GM21515 (cell line): ENCODE measurements around the gene GRIFIN.

Experiments used
- ATAC-seq: cut with Tn5 transposase; IDR thresholded peaks from one replicate; pipeline ENCODE4 v1.9.1; 2021; ENCODE audit not compliant: unreplicated experiment

GRIFIN gene

DNA sequence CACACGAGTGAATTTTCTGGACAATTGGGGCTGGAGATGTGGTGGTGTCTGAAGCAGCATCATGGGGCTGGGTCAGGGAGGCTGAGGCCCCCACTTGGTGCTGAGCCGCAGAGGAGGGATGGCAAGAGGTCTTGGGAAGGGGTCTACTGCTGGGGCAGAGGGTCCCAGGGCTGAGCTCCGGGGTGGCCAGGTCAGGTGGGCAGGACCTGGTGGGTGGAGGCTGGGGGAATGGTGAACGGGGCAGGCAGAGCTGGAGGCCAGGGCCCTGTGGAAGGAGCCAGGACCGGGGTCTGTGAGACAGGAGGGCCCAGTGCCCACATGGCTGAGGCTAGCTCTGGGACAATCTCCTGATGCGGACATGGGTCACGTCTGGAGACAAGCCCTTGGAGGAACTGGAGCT, 23.0 kb upstream of the GRIFIN start:
- ATAC-seq = no peak

DNA sequence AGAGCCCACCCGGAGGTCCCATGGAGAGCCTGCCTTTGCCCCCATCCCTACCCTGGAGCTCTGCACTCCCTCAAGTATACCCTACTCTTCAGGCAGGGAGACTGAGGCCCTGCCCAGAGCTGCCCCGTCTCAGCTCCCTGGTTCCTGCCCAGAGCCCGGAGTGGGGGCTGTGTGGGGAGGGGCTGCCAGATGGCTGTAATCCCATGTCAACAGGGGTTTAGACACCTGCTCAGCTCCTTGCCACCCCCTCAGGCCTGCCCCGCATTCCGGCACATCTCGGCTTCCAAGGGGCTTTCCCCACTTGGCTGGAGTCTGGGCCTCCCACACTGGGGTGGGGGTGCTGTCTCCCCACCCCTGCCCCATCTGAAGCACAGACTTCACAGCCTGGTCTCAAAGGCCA, 22.5 kb upstream of the GRIFIN start:
- no peak for ATAC-seq

DNA sequence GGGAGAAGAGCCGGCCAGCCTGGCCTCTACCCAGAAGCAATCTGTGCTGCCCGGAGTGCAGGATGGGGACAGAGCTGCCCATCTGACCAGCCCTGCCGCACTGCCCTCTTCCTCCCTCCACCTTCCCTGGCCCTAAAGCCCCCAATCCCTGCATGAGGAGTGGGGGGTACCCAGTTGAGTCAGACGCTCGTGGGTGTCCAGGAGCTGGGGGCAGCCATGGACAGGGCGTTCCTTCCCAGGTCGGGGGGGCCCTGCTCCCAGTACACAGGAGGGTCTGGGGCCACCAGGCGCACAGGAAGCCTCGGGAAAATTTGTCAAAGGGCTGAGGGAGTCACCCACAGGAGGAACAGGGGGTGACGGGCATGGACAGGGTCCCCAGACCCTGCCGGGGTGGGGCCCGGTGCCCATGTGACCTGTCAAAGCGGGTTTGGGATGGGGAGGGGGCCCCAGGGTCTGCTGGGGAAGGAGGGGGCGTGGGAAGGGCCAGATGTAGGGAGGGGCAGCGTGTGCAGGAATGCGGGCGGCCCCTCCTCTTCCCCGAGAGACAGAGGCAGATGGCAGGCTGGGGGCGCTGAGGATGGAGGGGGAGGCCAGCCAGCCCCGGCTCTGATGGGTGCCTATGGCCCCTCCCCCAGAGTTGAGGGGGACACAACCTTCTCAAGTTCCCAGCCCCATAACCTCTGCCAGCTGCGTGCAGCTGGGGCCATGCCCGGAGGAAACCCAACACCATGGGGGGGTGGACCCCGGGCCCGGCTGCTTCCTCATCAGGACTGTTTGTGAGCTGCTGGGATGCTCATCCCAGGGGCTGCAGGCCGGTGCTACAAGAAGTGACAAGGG, 21.5 kb upstream of the GRIFIN start:
- no peak for ATAC-seq

DNA sequence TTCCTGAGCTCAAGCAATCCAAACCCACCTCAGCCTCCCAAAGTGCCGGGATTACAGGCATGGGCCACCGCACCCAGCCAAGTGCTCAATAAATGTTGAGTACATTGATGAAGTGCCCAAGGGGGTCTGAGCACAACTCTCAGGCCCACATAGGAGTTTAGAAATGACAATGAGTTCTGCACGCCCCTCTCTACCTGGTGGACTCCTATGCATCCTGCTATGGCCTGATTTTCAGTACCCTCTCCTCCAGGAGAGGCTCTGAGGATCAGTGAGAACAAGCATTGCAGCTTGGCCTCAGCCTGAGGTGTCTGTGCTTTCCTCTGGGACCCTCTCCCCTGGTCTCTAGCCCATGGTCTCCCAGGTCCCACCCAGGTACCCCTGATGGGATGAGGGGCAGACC, 20.9 kb upstream of the GRIFIN start:
- ATAC-seq = no peak

DNA sequence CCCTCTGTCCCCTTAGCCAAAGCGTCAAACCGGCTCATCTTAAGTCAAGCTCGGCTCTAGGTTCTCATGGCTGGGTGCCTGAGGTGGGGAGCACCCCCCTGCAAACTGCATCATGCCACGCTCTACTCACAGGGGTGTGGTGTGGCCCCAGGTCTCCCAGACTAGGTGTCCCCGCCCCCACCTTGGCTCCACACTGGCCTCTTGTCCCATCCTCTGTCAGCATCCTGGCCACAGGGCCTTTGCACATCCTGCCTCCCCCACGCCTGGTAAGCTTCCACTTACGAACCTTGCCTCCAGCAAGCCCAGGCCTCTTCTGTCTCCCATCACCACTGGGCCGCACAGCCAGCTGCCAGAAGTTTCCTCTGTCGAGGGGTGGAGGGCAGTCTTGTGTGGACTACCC, 20.2 kb upstream of the GRIFIN start:
- no peak for ATAC-seq

DNA sequence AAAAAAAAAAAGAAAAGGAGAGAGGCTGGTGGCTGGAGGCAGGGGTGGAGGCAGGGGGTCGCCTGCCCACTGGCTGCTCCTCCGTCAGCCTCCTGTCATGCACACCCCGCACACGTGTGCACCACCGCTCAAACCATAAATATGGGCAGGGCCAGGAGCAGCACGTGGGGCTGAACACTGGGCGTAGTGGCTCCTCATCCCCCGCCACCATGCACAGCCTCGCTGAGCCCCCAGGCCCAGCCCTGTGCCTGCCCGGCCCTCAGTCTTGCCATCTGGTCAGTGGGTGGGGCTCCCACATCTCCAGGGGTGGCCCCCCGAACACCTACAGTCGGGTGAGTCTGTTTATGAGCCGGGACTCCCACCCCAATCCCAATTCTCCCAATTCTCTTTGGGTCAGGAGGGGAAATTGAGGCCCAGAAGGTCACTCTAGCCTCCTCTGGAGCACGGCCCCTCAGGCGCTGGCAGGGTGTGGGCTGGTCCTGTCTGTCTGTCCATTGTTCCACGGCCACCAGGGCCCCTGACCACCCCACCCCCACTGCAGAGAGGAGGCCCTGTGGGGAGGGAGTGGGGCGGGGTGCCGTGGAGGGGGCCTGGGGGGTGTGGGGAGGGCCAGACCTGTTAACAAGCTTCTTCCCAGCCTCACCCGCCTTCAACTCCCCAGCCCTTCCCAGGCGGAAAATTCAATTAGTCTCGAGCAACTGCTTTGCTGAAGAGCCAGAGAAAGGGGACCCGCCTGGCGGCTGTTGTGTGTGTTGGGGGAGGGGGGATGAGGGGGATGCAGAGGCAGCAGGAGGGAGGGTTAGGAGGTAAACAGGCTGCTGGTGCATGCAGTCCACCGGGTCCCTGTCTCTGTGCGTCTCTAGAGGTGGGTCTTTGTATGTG, 19.5 kb upstream of the GRIFIN start:
- no peak for ATAC-seq

DNA sequence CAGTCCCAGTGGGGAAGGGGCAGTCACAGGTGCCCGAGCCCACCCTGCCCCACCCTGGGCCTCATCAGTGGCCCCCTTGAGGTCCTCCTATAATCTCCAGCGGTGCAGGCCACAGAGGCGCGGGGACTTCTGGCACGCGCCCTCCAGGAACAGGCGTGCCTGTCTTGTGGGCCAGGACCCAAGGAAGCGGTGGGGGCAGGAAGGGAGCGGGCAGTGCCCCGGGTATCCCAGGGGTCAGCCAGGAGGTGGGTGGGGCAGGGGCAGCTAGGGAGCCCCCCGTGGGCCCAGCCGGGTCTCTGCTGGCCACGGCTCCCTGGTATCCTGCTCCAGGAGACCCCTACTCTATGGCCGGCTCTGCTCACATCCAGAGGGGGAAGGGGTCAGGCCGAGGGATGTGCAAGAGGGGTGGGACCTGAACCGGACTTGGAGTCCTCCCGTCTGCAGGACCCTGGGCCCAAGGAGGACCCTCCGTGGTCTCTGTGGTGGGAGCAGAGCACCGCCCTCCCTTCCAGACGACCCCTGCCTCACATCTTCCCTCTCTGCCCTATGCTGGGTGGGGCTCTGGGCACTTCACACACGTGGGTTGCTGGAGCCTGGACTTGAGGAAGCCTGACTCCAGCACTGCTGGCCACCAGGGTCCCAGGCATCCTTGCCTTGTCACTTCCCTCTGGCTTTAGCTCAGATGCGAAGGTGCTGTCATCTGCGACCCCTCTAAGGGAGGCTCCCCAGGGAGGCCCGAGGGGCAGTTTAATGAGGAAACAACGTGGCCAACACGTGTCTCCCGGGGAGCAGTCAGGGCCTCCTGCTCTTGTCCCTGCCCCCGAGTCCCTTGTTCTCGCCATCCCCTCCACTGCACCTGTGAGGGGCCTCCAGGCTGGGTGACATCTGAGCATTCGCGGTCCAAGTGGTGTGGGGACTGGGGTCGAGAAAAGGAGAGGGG, 18.3 kb upstream of the GRIFIN start:
- no peak for ATAC-seq

DNA sequence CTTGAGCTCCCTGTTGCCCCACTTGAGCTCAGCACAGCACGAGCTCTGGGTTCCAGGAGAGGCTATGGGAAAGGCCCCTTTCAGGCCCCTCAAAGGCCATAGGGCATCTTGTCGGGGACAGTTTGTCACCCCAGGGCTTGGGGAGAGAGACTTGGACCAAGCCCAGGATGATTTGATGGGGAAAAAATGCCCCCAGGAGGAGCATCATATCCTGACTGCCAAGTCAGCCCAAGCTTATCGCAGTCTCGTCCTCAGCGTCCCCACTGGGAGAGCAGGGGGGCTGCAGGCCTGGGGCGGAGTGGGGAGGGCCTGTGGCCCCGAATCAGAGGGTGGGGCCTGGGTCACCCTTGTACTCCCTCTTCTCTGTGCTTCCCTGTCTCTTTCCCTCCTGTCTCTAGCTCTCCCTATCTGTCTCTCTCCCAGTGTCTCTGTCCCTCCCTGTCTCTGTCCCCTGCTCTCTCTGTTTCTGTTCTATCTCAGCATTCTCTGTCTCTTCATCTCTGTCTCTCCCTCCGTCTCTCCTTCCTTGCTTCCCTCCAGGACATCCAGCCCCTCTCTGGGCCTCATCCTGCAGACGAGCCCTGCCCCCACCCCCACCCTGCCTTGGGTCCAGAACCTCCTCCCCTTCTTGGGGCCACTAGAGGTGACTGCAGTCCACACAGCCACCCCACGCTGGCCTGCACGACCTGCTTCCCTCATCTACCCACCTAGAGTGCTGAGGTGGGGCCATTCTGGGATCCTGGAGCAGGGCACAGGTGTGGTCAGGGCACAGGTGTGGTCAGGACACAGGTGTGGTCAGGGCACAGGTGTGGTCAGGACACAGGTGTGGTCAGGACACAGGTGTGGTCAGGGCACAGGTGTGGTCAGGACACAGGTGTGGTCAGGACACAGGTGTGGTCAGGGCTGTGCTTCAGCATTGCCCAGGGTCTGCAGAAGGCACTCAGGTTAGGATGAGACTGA, 17.3 kb upstream of the GRIFIN start:
- ATAC-seq = no peak

DNA sequence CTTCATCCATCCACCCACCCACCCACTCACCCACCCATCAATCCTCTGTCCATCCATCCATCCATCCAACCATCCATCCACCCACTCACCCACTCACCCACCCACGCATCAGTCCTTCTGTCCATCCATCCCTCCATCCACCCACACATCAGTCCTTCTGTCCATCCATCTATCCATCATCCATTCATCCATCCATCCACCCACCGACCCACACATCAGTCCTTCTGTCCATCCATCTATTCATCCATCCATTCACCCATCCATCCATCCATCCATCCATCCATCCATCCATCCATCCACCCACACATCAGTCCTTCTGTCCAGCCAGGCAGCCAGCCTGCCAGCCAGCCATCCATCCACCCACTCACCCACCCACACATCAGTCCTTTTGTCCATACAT, 15.8 kb upstream of the GRIFIN start:
- ATAC-seq = no peak

DNA sequence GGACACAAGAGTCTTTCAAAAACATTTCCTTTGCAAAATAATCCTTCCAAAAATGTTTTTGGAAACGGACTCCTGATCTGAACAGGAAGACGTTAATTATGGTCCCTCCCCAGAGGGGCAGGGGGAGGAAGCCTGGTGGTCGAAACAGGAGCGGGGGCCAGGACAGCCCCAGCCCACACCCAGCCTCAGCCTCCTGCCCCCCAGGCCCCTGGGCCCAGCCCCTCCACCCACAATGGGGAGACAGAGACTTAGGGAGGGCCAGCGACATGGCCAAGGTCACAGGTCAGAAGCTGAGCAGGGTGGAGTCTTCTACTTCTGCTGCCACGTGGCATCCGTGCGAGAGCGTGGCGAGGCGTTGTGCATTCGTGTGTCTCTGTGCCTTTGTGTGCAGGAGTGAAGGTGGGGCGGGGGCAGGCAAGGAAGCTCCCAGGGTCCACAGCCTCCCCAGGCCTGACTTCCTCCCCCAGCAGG, 14.0 kb upstream of the GRIFIN start:
- no peak for ATAC-seq

DNA sequence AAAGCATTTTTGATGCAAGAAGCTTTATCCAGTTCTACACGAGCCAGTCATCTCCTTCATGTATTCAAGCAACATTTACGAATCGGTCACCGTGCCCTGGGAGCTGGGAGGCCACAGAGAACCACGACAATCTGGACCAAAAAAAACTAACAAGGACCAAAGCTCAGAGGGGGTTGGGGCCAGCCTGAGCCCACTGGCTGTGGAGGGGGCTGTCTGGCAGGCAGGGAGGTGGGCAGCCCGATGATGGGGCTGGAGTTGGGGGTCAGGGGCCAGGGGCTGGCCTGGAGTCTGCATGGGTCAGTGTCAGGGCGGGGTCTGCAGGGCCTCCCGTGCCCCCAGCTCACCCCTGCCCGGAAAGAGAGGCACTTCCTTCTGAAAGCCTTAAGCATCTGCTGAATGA, 12.5 kb upstream of the GRIFIN start:
- ATAC-seq = no peak

DNA sequence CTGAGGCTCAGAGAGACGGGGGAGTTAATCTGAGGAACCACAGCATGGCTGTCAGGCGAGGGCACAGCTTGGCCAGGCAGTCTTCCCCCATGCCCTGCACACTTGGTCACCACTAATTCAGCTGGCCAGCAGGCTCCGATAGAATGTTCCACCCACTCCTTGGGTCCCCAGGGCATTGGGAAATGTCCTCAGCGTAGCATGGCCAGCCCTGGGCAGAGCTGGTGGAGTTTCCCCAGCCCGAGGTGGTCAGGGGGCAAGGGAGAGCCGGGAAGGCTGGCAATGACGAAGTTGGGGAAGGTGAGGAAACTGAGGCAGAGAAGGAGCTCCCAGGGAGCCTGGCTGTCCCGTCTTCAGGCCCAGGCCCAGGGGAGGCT, 12.1 kb upstream of the GRIFIN start:
- no peak for ATAC-seq

DNA sequence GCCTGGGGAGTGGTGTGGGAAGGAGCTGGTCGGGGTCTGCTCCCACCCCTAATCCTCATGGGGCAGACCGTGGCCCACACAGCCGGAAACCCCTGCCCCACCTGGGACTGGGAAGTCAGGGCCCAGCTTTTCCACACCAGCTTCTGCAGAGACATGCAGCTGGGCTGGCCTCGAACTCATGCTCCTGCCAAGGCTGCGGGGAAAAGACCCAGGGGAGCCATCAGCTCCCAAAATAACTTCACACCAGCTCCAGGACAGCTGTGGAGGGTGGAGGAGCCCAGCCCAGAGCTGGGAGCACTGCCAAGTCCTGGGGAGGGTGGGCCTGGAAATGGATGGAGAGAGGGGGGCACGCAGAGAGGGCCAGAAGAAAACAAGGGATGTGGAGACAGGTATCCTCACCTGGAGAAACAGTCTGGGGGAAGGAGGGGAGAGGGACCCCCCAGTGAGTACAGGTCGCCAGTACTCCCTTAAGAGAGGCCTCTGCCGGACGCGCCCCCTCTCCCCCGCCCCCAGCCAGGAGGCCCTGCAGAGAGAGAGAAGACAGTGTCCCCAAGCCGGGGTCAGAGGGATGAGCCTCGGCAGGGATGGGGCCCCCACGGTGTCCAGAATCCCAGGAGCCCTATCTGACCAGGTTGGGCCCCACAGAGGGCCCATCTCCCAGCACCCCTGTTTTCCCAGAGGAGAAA, 11.5 kb upstream of the GRIFIN start:
- ATAC-seq = no peak

DNA sequence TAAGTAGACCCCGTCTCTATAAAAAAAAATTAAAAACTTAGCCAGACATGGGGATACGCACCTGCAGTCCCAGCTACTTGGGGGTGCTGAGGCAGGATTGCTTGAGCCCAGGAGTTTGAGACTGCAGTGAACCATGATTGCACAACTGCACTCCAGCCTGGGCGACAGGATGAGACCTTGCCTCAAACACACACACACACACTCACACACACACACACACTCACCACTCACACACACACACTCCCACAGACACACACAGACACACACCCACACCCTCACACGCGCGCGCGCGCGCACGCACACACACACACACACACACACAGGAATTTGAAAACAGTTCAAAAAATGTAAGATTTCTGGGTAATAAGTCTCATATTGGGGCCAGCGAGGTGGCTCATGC, 8.7 kb upstream of the GRIFIN start:
- ATAC-seq = no peak

DNA sequence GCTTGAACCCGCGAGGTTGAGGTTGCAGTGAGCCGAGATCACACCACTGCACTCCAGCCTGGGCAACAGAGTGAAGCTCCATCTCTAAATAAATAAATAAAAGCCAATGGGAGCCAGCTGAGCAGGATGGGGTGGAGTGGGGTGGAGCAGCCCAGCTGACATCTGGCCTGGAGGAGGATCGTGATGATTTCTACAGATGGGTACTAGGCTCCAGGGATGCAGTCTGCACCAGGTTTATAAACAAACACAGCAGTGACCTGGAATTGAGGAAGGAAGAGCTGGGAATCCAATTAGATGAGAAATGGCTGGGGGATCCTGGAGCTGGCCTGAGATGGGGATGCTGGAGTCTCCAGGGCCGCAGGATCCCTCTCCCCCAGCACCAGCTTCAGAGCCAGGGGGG, 7.3 kb upstream of the GRIFIN start:
- no peak for ATAC-seq

DNA sequence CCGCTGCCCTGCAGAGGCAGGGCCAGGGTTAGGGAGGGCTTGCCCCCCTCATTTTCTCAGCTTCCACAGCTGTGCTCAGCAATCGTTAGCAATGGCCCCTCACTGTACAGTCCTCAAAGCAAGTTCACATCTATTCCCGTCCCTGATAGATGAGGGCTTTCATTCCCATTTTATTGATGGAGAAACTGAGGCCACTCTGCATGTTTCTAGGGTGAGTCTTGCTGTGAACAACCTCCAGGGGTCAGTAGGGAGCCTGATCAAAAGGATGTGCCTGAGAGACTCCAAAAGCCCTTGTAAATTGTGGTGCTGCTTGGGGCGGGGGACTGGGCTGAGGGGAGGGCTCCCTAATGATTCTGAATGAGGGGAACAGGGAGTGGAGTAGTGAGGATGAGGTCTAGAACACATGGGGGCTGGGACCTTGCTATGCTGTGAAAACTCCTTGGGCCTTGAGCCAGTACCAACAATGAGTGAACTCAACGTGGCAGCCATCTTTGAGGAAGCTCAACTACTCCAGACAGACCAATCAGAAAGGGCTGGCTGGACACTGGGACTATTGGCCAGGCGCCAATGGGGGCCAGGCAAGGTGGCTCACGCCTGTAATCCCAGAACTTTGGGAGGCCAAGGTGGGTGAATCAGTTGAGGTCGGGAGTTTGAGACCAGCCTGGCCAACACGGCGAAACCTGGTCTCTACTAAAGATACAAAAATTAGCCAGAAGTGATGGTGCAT, 6.7 kb upstream of the GRIFIN start:
- no peak for ATAC-seq

DNA sequence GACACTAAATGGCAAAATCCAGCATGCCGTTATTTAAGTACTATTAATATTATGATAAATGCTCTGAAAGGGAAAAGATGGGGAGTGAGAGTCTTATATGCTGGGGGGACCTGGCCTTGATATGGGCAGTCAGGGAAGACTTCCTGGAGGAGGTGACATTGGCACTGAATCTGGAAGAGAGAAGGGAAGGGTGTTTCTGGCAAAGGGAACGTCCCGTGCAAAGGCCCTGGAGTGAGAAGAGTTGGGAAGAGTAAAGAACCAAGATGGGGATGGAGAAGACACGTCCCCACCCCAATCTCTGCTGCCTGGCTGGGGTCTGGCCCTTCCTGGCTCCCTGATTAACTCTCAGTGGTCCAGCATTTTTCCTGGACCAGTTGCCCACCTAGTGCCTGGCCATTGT, 5.0 kb upstream of the GRIFIN start:
- ATAC-seq = no peak

DNA sequence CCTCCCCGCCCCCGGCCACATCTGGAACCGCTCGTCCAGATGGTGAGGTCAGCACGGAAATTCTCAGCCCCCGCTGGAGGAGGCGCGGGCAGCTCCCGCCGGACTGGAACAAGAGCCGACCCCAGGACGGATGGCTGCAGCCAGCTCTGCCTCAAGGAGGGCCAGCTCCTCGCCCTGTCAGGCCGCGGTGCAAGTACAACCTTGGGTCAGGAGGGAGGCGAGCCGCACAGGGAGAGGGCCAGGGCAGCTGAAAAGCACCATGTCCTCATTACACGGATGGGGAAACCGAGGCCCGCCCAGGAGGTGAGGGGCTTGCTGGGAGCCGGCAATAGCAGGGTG, 3.8 kb upstream of the GRIFIN start:
- no peak for ATAC-seq
